Vagina (tissue), 2 donors: ENCODE results near the gene ING2.

Experiments used
- POLR2A ChIP-seq, 2 donors: fragments of 450-650 bp; IDR thresholded peaks; one replicate each; pipeline ENCODE4 v1.6.1; 2017; ENCODE audit warnings: antibody characterized with exemption in 2 of 2, mild to moderate bottlenecking in 2 of 2, moderate library complexity in 2 of 2
- POLR2AphosphoS5 ChIP-seq, 2 donors: sonication (generic); formaldehyde crosslinking; IDR thresholded peaks; one replicate each; pipeline ENCODE4 v1.9.0; 2017; ENCODE audit warnings: antibody characterized with exemption in 2 of 2, mild to moderate bottlenecking in 2 of 2, low read depth in 1 of 2; ENCODE audit not compliant: insufficient read depth in 1 of 2
- TF ChIP-seq, protein P1 (sequence below), 3 experiments: fragments of 450-650 bp in 2 of 3; fragments of 200-600 bp in 1 of 3; sonication (generic) in 1 of 3; IDR thresholded peaks; one replicate each; pipeline ENCODE4 v1.5.1; 2017 to 2019; ENCODE audit warnings: antibody characterized with exemption in 3 of 3, mild to moderate bottlenecking in 2 of 3, moderate library complexity in 2 of 3

DNA sequence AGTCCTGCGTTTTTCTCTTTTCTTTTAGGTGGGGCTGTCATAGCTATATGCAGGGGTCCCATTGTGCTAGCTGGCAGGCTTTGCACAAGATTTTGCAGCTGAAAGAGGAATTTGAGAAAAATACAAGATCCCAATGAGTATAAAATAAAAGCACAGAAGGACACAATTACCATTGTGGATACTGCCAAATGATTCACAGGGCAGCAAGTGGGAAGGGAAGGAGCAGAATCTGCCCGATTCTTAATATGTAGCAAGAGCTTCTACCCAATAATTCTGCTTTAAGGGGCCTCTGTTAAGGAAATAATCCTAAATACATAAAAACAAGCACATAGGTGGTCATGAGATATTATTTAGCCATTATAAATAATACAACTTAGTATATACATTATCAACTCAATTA lies 25.9 kb upstream of the ING2 start:
- TF ChIP-seq POLR2A (IDR thresholded peaks at IDR 0.05) (no peak), POLR2AphosphoS5 (IDR thresholded peaks at IDR 0.05; ENCODE audit: insufficient read depth in 1 of 2, low read depth in 1 of 2) (no peak)
- TF ChIP-seq, protein P1, sequence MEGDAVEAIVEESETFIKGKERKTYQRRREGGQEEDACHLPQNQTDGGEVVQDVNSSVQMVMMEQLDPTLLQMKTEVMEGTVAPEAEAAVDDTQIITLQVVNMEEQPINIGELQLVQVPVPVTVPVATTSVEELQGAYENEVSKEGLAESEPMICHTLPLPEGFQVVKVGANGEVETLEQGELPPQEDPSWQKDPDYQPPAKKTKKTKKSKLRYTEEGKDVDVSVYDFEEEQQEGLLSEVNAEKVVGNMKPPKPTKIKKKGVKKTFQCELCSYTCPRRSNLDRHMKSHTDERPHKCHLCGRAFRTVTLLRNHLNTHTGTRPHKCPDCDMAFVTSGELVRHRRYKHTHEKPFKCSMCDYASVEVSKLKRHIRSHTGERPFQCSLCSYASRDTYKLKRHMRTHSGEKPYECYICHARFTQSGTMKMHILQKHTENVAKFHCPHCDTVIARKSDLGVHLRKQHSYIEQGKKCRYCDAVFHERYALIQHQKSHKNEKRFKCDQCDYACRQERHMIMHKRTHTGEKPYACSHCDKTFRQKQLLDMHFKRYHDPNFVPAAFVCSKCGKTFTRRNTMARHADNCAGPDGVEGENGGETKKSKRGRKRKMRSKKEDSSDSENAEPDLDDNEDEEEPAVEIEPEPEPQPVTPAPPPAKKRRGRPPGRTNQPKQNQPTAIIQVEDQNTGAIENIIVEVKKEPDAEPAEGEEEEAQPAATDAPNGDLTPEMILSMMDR (IDR thresholded peaks at IDR 0.05) = no peak
